MM.1S (cell line): ENCODE data around the gene KCNMB2.
"Not testable (repeated sequence)": the region's sequence is repeated elsewhere in the genome, so short reads cannot be mapped to it uniquely, and the experiment has no call there.

ENCODE experiments used
- DNase-seq: peaks from one replicate; pipeline ENCODE4 v3.0.0-alpha.2; 2015
- H2AFZ ChIP-seq: fragments of 300-600 bp; sonication (generic); 2 replicates; pipeline ENCODE4 v1.6.0; 2016; ENCODE audit warnings: antibody characterized with exemption, low read length
- H3F3A ChIP-seq: fragments of 300-600 bp; sonication (generic); 2 replicates; pipeline ENCODE4 v1.6.1; 2016; ENCODE audit warnings: mild to moderate bottlenecking, antibody characterized with exemption, low read length, moderate library complexity, mixed read lengths; ENCODE audit not compliant: insufficient read depth
- H3K27ac ChIP-seq: fragments of 300-600 bp; sonication (generic); 2 replicates; pipeline ENCODE4 v1.5.1; 2016; ENCODE audit warnings: mild to moderate bottlenecking, low read length
- H3K27me3 ChIP-seq: fragments of 300-600 bp; sonication (generic); replicated peaks from 2 replicates; pipeline ENCODE4 v1.6.0; 2016; ENCODE audit warnings: low read length; ENCODE audit not compliant: insufficient read depth
- H3K36me3 ChIP-seq: fragments of 300-600 bp; sonication (generic); replicated peaks from 2 replicates; pipeline ENCODE4 v1.6.1; 2016; ENCODE audit warnings: mild to moderate bottlenecking, low read length, mixed read lengths; ENCODE audit not compliant: insufficient read depth
- H3K4me1 ChIP-seq: fragments of 300-600 bp; sonication (generic); 2 replicates; pipeline ENCODE4 v1.6.1; 2016; ENCODE audit warnings: low read length, mixed read lengths
- H3K4me2 ChIP-seq: fragments of 300-600 bp; sonication (generic); 2 replicates; pipeline ENCODE4 v1.6.0; 2016; ENCODE audit warnings: low read depth, low read length
- H3K4me3 ChIP-seq: fragments of 300-600 bp; sonication (generic); 2 replicates; pipeline ENCODE4 v1.5.1; 2016; ENCODE audit warnings: low read length, mixed read lengths
- H3K79me2 ChIP-seq: fragments of 300-600 bp; sonication (generic); 2 replicates; pipeline ENCODE4 v1.6.1; 2016; ENCODE audit warnings: mixed run types, low read length, mixed read lengths
- H3K9ac ChIP-seq: fragments of 300-600 bp; sonication (generic); 2 replicates; pipeline ENCODE4 v1.6.1; 2016; ENCODE audit warnings: low read length, mixed read lengths
- H3K9me2 ChIP-seq: fragments of 300-600 bp; sonication (generic); replicated peaks from 2 replicates; pipeline ENCODE4 v1.6.1; 2016; ENCODE audit warnings: mild to moderate bottlenecking, low read length, mixed read lengths; ENCODE audit not compliant: insufficient read depth
- H3K9me3 ChIP-seq: fragments of 300-600 bp; sonication (generic); replicated peaks from 2 replicates; pipeline ENCODE4 v1.6.1; 2016; ENCODE audit warnings: mild to moderate bottlenecking, low read length, mixed read lengths; ENCODE audit not compliant: insufficient read depth
- H4K20me1 ChIP-seq: fragments of 300-600 bp; sonication (generic); 2 replicates; pipeline ENCODE4 v1.6.1; 2016; ENCODE audit warnings: mild to moderate bottlenecking, low read length, moderate library complexity, mixed read lengths; ENCODE audit not compliant: insufficient read depth
- EZH2 ChIP-seq: fragments of 300-600 bp; sonication (generic); optimal IDR thresholded peaks from 2 replicates; pipeline ENCODE3; 2017; ENCODE audit warnings: low read depth, mild to moderate bottlenecking, antibody characterized with exemption, low read length, mixed read lengths
- EZH2phosphoT487 ChIP-seq: fragments of 300-600 bp; sonication (generic); IDR thresholded peaks from 2 replicates; pipeline ENCODE4 v1.6.1; 2018; ENCODE audit warnings: antibody characterized with exemption, low read length
- TF ChIP-seq, protein P1 (sequence below): fragments of 300-600 bp; sonication (generic); IDR thresholded peaks from 2 replicates; pipeline ENCODE4 v1.5.1; 2016; ENCODE audit warnings: antibody characterized with exemption, low read length, mixed read lengths

KCNMB2 gene

DNA sequence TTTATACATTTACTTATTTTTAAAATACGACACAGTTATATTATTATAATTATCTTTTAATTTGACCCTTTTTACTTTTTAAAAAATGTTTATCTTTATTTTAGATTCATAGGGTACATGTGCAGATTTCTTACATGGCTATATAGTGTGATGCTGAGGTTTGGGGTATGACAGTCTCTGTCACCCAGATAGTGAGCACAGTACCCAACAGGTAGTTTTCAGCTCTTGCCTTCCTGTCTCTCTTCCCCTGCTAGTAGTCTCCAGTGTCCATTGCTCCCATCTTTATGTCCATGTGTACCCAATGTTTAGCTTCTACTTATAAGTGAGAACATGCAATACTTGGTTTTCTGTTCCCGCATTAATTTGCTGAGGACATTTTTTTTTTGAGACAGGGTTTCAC lies 21.8 kb upstream of the KCNMB2 start:
- Histone ChIP-seq H3F3A (peaks cover 40% of the 10 kb centered on the region), H3K4me3 (no peak overlapping the region), H4K20me1 (no peaks in the 10 kb centered on the region), H3K9ac (peak overlapping the region; percentile 10; the same call in 1 of the 2 replicates), H3K9me2 (no peaks in the 10 kb centered on the region), H3K79me2 (no peaks in the 10 kb centered on the region), H3K27me3 (no peaks in the 10 kb centered on the region), H3K9me3 (no peaks in the 10 kb centered on the region), H3K36me3 (no peaks in the 10 kb centered on the region), H3K27ac (peak overlapping the region; percentile 88), H3K4me2 (0 out of 2 replicates have a peak overlapping the region, but pooled peaks have one; percentile 7), H3K4me1 (peaks cover 65% of the 10 kb centered on the region), H2AFZ (no peak overlapping the region)
- TF ChIP-seq EZH2phosphoT487 (no peak), EZH2 (no peak)
- TF ChIP-seq, protein P1, sequence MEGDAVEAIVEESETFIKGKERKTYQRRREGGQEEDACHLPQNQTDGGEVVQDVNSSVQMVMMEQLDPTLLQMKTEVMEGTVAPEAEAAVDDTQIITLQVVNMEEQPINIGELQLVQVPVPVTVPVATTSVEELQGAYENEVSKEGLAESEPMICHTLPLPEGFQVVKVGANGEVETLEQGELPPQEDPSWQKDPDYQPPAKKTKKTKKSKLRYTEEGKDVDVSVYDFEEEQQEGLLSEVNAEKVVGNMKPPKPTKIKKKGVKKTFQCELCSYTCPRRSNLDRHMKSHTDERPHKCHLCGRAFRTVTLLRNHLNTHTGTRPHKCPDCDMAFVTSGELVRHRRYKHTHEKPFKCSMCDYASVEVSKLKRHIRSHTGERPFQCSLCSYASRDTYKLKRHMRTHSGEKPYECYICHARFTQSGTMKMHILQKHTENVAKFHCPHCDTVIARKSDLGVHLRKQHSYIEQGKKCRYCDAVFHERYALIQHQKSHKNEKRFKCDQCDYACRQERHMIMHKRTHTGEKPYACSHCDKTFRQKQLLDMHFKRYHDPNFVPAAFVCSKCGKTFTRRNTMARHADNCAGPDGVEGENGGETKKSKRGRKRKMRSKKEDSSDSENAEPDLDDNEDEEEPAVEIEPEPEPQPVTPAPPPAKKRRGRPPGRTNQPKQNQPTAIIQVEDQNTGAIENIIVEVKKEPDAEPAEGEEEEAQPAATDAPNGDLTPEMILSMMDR, result no peak
- peak; percentile 70 for DNase-seq

DNA sequence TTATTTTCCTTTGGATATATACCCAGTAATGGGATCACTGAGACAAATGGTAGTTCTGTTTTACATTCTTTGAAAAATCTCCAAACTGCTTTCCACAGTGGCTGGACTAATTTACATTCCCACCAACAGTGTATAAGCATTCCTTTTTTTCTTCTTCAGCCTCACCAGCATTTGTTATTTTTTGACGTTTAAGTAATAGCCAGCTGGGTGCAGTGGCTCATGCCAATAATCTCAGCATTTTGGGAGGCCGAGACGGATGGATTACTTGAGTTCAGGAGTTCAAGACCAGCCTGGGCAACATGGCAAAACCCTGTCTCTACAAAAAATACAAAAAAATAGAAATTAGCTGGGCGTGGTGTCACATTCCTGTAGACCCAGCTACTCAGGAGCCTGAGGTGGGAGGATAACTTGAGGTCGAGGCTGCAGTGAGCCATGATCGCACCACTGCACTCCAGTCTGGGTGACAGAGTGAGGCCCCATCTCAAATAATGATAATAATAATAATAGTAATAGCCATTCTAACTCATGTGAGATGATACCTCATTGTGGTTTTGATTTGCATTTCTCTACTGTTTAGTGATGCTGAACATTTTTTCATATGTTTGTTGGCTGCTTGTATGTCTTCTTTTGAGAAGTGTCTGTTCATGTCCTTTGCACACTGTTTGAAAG lies 21.0 kb upstream of the KCNMB2 start:
- not testable (repeated sequence) for H3K9ac ChIP-seq, H3K4me3 ChIP-seq, H3K9me3 ChIP-seq, H4K20me1 ChIP-seq, DNase-seq, H2AFZ ChIP-seq, H3K27me3 ChIP-seq, H3K4me2 ChIP-seq, H3K36me3 ChIP-seq, H3K9me2 ChIP-seq, H3K79me2 ChIP-seq
- peak overlapping the region; percentile 88; the same call in 1 of the 2 replicates for H3K27ac ChIP-seq
- peaks cover 48% of the 10 kb centered on the region for H3F3A ChIP-seq
- H3K4me1 ChIP-seq, result peaks cover 73% of the 10 kb centered on the region

DNA sequence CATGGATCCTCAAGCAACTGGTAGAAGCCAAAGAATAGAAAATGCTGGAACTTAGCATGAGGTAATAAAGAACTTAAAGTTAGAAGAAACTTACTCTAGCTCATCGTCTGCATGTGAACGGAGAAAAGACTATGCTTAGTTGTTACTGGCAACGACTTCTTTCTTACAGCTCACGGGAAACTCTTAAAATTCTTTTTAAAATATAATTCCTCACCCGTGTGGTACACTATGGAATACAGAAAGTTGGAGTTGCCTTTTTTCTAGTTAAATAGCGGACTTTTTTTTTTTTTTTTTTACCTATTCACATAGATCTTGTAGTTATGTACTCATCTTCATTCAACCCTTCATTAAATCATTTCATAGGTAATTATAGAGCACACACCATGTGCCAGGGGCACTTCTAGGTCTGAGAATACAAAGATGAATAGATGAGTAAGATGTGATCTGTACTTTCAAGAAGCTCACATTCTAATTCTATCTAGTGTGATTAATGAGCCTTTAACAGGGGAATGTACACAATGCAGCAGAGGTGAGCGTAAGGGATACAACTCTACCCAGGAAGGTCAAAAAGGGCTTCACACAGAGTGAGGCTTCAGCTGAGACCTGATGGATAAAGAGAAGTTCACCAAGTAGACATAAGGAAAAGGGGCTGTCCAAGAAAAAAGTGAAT lies 18.4 kb upstream of the KCNMB2 start:
- H3F3A ChIP-seq, result peaks cover 52% of the 10 kb centered on the region
- H3K9me2 ChIP-seq, result no peaks in the 10 kb centered on the region
- H3K79me2 ChIP-seq, result no peaks in the 10 kb centered on the region
- H3K4me1 ChIP-seq, result peaks cover 91% of the 10 kb centered on the region
- peak overlapping the region; percentile 56 for H3K4me2 ChIP-seq
- H3K9ac ChIP-seq, result peak overlapping the region; percentile 74
- H3K27me3 ChIP-seq, result no peaks in the 10 kb centered on the region
- H3K4me3 ChIP-seq, result peak overlapping the region; percentile 26
- peak overlapping the region; percentile 15 for H2AFZ ChIP-seq
- H3K27ac ChIP-seq, result peak overlapping the region; percentile 84
- H3K36me3 ChIP-seq, result no peaks in the 10 kb centered on the region
- no peaks in the 10 kb centered on the region for H4K20me1 ChIP-seq
- no peaks in the 10 kb centered on the region for H3K9me3 ChIP-seq
- no peak for DNase-seq
- TF ChIP-seq EZH2phosphoT487, result no peak
- TF ChIP-seq, protein P1, result no peak
- no peak for TF ChIP-seq EZH2
